8988T (cell line): ENCODE results near the gene SSUH2.

Source experiments
- DNase-seq: peaks from one replicate; pipeline ENCODE4 v3.0.0; 2011

The SSUH2 gene

GRCh38 chr3:8578282-8578681, 66.3 kb downstream of the SSUH2 start:
- no peak for DNase-seq

- no peak for DNase-seq
Observed at GRCh38 chr3:8576841-8577571, 67.6 kb downstream of the SSUH2 start.

GRCh38 chr3:8576436-8576835, 68.2 kb downstream of the SSUH2 start:
- no peak for DNase-seq

GRCh38 chr3:8575364-8576104, 69.1 kb downstream of the SSUH2 start:
- no peak for DNase-seq

GRCh38 chr3:8574670-8575322, 69.8 kb downstream of the SSUH2 start:
- DNase-seq: no peak

- DNase-seq: no peak
Observed at GRCh38 chr3:8574040-8574669, 70.4 kb downstream of the SSUH2 start.

- DNase-seq: no peak
Observed at GRCh38 chr3:8573342-8573926, 71.2 kb downstream of the SSUH2 start.

GRCh38 chr3:8571256-8571655, 73.3 kb downstream of the SSUH2 start:
- DNase-seq: no peak
